IMR-90 (cell line): Measurements from ENCODE around the gene CLDN15. TPM values are rescaled to one million over a fixed set of nuclear protein-coding genes. Genes with fewer than 3 reads are reported as not detected.

ENCODE experiments used
- ATAC-seq: fragments of 200-7000 bp; cut with Tn5 transposase; 2 replicates; pipeline ENCODE4 v1.9.1; 2020; ENCODE audit warnings: low read depth, mild to moderate bottlenecking, moderate library complexity
- BruUV-seq: library from RNA; stranded (reverse); fragments of 400-500 nt; replicated peaks from 2 replicates; lab custom pipeline; 2021; lab: Mats Ljungman, UMichigan
- CTCF ChIA-PET: fragments of 300-600 bp; formaldehyde crosslinking; extraction: SDS; loops from one replicate; lab custom pipeline; 2021; ENCODE audit warnings: antibody characterized with exemption; lab: Yijun Ruan, JAX
- POLR2A ChIA-PET: fragments of 300-600 bp; sonication (Branson Sonifier 250); formaldehyde crosslinking; loops from one replicate; lab custom pipeline; 2022; ENCODE audit warnings: antibody characterized with exemption; ENCODE audit not compliant: unreplicated experiment; lab: Charles Lee
- DNase-seq: peaks from one replicate; pipeline ENCODE4 v3.0.0; 2013
- H2AFZ ChIP-seq: replicated peaks from 2 replicates; pipeline ENCODE3; 2013; ENCODE audit warnings: low read length, mild to moderate bottlenecking; ENCODE audit not compliant: poor library complexity
- H2AK5ac ChIP-seq: 2 replicates; pipeline ENCODE4 v1.6.1; 2013; ENCODE audit warnings: low read depth, low read length, inconsistent platforms
- H2AK9ac ChIP-seq: replicated peaks from 2 replicates; pipeline ENCODE3; 2013; ENCODE audit warnings: mild to moderate bottlenecking, low read depth, low read length, moderate library complexity; ENCODE audit not compliant: poor library complexity
- H2BK120ac ChIP-seq: 2 replicates; pipeline ENCODE4 v1.6.1; 2013; ENCODE audit warnings: low read depth, low read length, inconsistent platforms
- H2BK15ac ChIP-seq: 3 replicates; pipeline ENCODE4 v1.6.1; 2013; ENCODE audit warnings: low read depth, low read length, inconsistent platforms
- H2BK20ac ChIP-seq: 2 replicates; pipeline ENCODE4 v1.6.1; 2013; ENCODE audit warnings: low read depth, mild to moderate bottlenecking, inconsistent platforms, low read length, moderate library complexity
- H2BK5ac ChIP-seq: 2 replicates; pipeline ENCODE4 v1.6.1; 2013; ENCODE audit warnings: mild to moderate bottlenecking, low read depth, low read length, inconsistent platforms; ENCODE audit not compliant: poor library complexity, severe bottlenecking
- H3K14ac ChIP-seq: replicated peaks from 2 replicates; pipeline ENCODE4 v1.6.1; 2013; ENCODE audit warnings: low read depth, low read length, inconsistent platforms
- H3K18ac ChIP-seq: 2 replicates; pipeline ENCODE4 v1.6.1; 2013; ENCODE audit warnings: low read depth, low read length, control low read depth
- H3K23ac ChIP-seq: 2 replicates; pipeline ENCODE4 v1.6.1; 2013; ENCODE audit warnings: low read depth, low read length, inconsistent platforms
- H3K27ac ChIP-seq: 2 replicates; pipeline ENCODE4 v1.5.1; 2013; ENCODE audit warnings: mild to moderate bottlenecking, control low read depth, low read length; ENCODE audit not compliant: insufficient read depth
- H3K27me3 ChIP-seq: 2 replicates; pipeline ENCODE4 v1.6.1; 2013; ENCODE audit warnings: low read length; ENCODE audit not compliant: control insufficient read depth, insufficient read depth
- H3K36me3 ChIP-seq: 2 replicates; pipeline ENCODE4 v1.6.1; 2013; ENCODE audit warnings: low read length, mixed read lengths; ENCODE audit not compliant: control insufficient read depth, insufficient read depth
- H3K4ac ChIP-seq: 2 replicates; pipeline ENCODE4 v1.6.1; 2013; ENCODE audit warnings: low read depth, low read length, inconsistent platforms
- H3K4me1 ChIP-seq: 2 replicates; pipeline ENCODE4 v1.6.1; 2013; ENCODE audit warnings: low read length, mixed read lengths; ENCODE audit not compliant: control insufficient read depth, insufficient read depth
- H3K4me2 ChIP-seq: 2 replicates; pipeline ENCODE4 v1.6.1; 2013; ENCODE audit warnings: low read depth, mild to moderate bottlenecking, control low read depth, low read length, moderate library complexity
- H3K4me3 ChIP-seq: 2 replicates; pipeline ENCODE4 v1.5.1; 2013; ENCODE audit warnings: low read depth, mild to moderate bottlenecking, control low read depth, low read length, moderate library complexity; ENCODE audit not compliant: insufficient read depth
- H3K56ac ChIP-seq: 2 replicates; pipeline ENCODE4 v1.6.1; 2013; ENCODE audit warnings: low read length, inconsistent platforms; ENCODE audit not compliant: insufficient read depth; ENCODE audit errors: extremely low read depth
- H3K79me1 ChIP-seq, 2 experiments: 2 replicates each; pipeline ENCODE4 v1.6.1; 2013; ENCODE audit warnings: low read length in 2 of 2, inconsistent platforms in 1 of 2, low read depth in 1 of 2
- H3K9ac ChIP-seq: 2 replicates; pipeline ENCODE4 v1.6.1; 2013; ENCODE audit warnings: low read depth, low read length, control low read depth
- H3K9me1 ChIP-seq: 2 replicates; pipeline ENCODE4 v1.6.1; 2013; ENCODE audit warnings: low read length, inconsistent platforms; ENCODE audit not compliant: insufficient read depth
- H3K9me3 ChIP-seq: 2 replicates; pipeline ENCODE4 v1.6.1; 2013; ENCODE audit warnings: low read length; ENCODE audit not compliant: control insufficient read depth, insufficient read depth
- H4K20me1 ChIP-seq: 2 replicates; pipeline ENCODE4 v1.6.1; 2013; ENCODE audit warnings: low read length, inconsistent platforms; ENCODE audit not compliant: insufficient read depth
- H4K5ac ChIP-seq: 2 replicates; pipeline ENCODE4 v1.6.1; 2013; ENCODE audit warnings: mild to moderate bottlenecking, low read depth, low read length, control low read depth
- H4K8ac ChIP-seq, 2 experiments: 2 replicates each; pipeline ENCODE4 v1.6.1; 2013; ENCODE audit warnings: low read depth in 2 of 2, low read length in 2 of 2, control low read depth in 1 of 2, inconsistent platforms in 1 of 2
- H4K91ac ChIP-seq: 2 replicates; pipeline ENCODE4 v1.6.1; 2013; ENCODE audit warnings: low read depth, low read length, inconsistent platforms; ENCODE audit not compliant: insufficient read depth
- BHLHE40 ChIP-seq: fragments of 150-350 bp; IDR thresholded peaks from 2 replicates; pipeline ENCODE4 v1.6.1; 2016; ENCODE audit warnings: mild to moderate bottlenecking, low read depth, low read length
- CEBPB ChIP-seq: IDR thresholded peaks from 2 replicates; pipeline ENCODE4 v1.6.1; 2012; ENCODE audit warnings: low read depth, low read length, improper control_type of control experiment
- CHD1 ChIP-seq: IDR thresholded peaks from 2 replicates; pipeline ENCODE4 v1.6.1; 2012; ENCODE audit warnings: low read depth, low read length, improper control_type of control experiment
- CTCF ChIP-seq: conservative IDR thresholded peaks from 2 replicates; pipeline ENCODE4 v1.5.1; 2012; ENCODE audit warnings: mild to moderate bottlenecking, low read depth, low read length, improper control_type of control experiment
- ELK1 ChIP-seq: fragments of 150-350 bp; IDR thresholded peaks from 2 replicates; pipeline ENCODE4 v1.6.1; 2016; ENCODE audit warnings: low read depth, mild to moderate bottlenecking, low read length, moderate library complexity, borderline replicate concordance
- FOS ChIP-seq: fragments of 150-350 bp; IDR thresholded peaks from 2 replicates; pipeline ENCODE4 v1.6.1; 2016; ENCODE audit warnings: low read depth, low read length
- MAFK ChIP-seq: IDR thresholded peaks from 2 replicates; pipeline ENCODE4 v1.6.1; 2012; ENCODE audit warnings: low read depth, low read length, improper control_type of control experiment
- MAZ ChIP-seq: IDR thresholded peaks from 2 replicates; pipeline ENCODE4 v1.6.1; 2012; ENCODE audit warnings: low read depth, mild to moderate bottlenecking, low read length, improper control_type of control experiment, moderate library complexity, borderline replicate concordance
- MXI1 ChIP-seq: IDR thresholded peaks from 2 replicates; pipeline ENCODE4 v1.6.1; 2012; ENCODE audit warnings: low read depth, mild to moderate bottlenecking, low read length, moderate library complexity, borderline replicate concordance
- NFE2L2 ChIP-seq: fragments of 150-350 bp; IDR thresholded peaks from 2 replicates; pipeline ENCODE4 v1.6.1; 2016; ENCODE audit warnings: low read depth, mild to moderate bottlenecking, low read length
- POLR2A ChIP-seq: IDR thresholded peaks from 2 replicates; pipeline ENCODE4 v1.6.1; 2012; ENCODE audit warnings: mild to moderate bottlenecking, low read depth, low read length
- RAD21 ChIP-seq: IDR thresholded peaks from 2 replicates; pipeline ENCODE4 v1.6.1; 2012; ENCODE audit warnings: low read length, improper control_type of control experiment
- RCOR1 ChIP-seq: IDR thresholded peaks from 2 replicates; pipeline ENCODE4 v1.6.1; 2012; ENCODE audit warnings: mild to moderate bottlenecking, low read length, improper control_type of control experiment; ENCODE audit not compliant: insufficient replicate concordance
- RFX5 ChIP-seq: IDR thresholded peaks from 2 replicates; pipeline ENCODE4 v1.8.0; 2012; ENCODE audit warnings: low read depth, mild to moderate bottlenecking, low read length, moderate library complexity
- SMC3 ChIP-seq: fragments of 150-350 bp; IDR thresholded peaks from 2 replicates; pipeline ENCODE4 v1.6.1; 2016; ENCODE audit warnings: low read depth, mild to moderate bottlenecking, antibody characterized with exemption, low read length, moderate library complexity
- USF2 ChIP-seq: fragments of 150-350 bp; IDR thresholded peaks from 2 replicates; pipeline ENCODE4 v1.6.1; 2017; ENCODE audit warnings: mild to moderate bottlenecking, antibody characterized with exemption, low read length, low read depth
- WGBS, 2 experiments: methylation state at CpG; one replicate each; pipeline versions ENCODE4 v1.1.5 to v1.1.7; 2013; ENCODE audit warnings: missing lambda C conversion rate in 2 of 2; ENCODE audit not compliant: insufficient read length in 1 of 2; ENCODE audit errors: extremely low coverage in 2 of 2; 5-methylcytosine and 5-hydroxymethylcytosine counted together
- dilution Hi-C: fragments of 300-500 bp; cut with HindIII; formaldehyde crosslinking; loops from one replicate; pipeline ENCODE4 v1.14.3; 2018; ENCODE audit warnings: low sequenced_read_pairs; ENCODE audit not compliant: unreplicated experiment
- in situ Hi-C: fragments of 300-500 bp; cut with MboI; formaldehyde crosslinking; loops from 3 replicates; pipeline ENCODE4 v1.14.3; 2019; ENCODE audit warnings: low sequenced_read_pairs, inconsistent platforms, mixed read lengths
- intact Hi-C: fragments of 100-400 bp; cut with micrococcal nuclease; formaldehyde crosslinking; loops from 2 replicates; pipeline ENCODE4 v1.10.0; 2022
- polyA plus RNA-seq, 3 experiments: library from polyadenylated mRNA; depleted of rRNA; stranded (reverse); fragments of >200 nt; gene quantifications; 2 replicates each; pipeline ENCODE4 v1.2.3, GENCODE V29; 2012; ENCODE audit warnings: low replicate concordance in 1 of 3
- total RNA-seq: library from RNA; depleted of rRNA; stranded (reverse); fragments of >200 nt; gene quantifications from 2 replicates; pipeline ENCODE4 v1.2.3, GENCODE V29; 2012

Gene CLDN15
- total and polyA plus RNA-seq, 2 of the 4 experiments (the other 2 are of a cell fraction) = 0.72 to 5.4 TPM

DNA sequence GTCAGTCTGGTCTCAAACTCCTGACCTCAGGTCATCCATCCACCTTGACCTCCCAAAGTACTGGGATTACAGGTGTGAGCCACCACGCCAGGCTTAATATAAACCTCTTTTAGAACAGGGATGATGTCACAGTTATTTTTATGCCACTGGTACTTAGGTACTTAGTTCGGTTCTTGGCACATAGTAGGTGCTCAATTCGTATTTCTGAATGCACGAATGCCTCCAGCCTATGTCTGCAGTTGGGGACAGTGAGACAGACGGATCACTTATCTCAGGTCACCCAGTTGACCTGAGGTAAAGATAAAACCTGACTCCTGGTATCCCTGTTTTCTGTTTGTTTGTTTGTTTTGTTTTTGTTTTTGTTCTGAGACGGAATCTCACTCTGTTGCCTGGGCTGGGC is 51.4 kb downstream of the CLDN15 start:
- Histone ChIP-seq H4K5ac (no peak overlapping the region), H3K4me1 (no peaks in the 10 kb centered on the region), H2AFZ (no peak overlapping the region), H2BK20ac (no peak overlapping the region), H2BK120ac (no peak overlapping the region), H2BK5ac (no peak overlapping the region), H2BK15ac (no peak overlapping the region), H3K9ac (no peak overlapping the region), H3K18ac (no peak overlapping the region), H3K36me3 (no peaks in the 10 kb centered on the region), H3K79me1 (no peaks in the 10 kb centered on the region), H3K27ac (no peak overlapping the region), H3K14ac (no peak overlapping the region), H2AK9ac (no peak overlapping the region), H4K20me1 (no peaks in the 10 kb centered on the region), H4K8ac (no peak overlapping the region), H3K9me3 (no peaks in the 10 kb centered on the region), H3K23ac (no peak overlapping the region), H2AK5ac (no peak overlapping the region), H3K4me2 (no peak overlapping the region), H3K56ac (no peak overlapping the region), H3K9me1 (peaks cover 7% of the 10 kb centered on the region; the same call in 1 of the 2 replicates), H3K4ac (no peak overlapping the region), H3K4me3 (no peak overlapping the region), H3K27me3 (peaks cover 6% of the 10 kb centered on the region; the same call in 1 of the 2 replicates), H4K91ac (no peak overlapping the region)
- ChIA-PET CTCF (interaction anchor here (0.6 kb wide), 2 partner anchors 72 to 75 kb away, joined by 3 to 6 read pairs; no protein-coding TSS in a partner anchor), POLR2A (no interaction called here)
- ATAC-seq (no peak), DNase-seq (no peak)
- 20% methylated on average over 1 of the region's 6 CpGs; no CpG with 5 or more reads in 1 of the 2 experiments for WGBS, 2 experiments
- TF ChIP-seq ELK1 (no peak), FOS (no peak), MAFK (no peak), CEBPB (no peak), RAD21 (no peak), MXI1 (no peak), USF2 (no peak), RCOR1 (no peak), CTCF (no peak), SMC3 (no peak), BHLHE40 (no peak), MAZ (no peak), RFX5 (no peak), POLR2A (no peak), NFE2L2 (no peak), CHD1 (no peak)
- in situ Hi-C loops (loop anchor here (5.0 kb wide), 1 partner anchor 39 kb away; no protein-coding TSS in a partner anchor), dilution Hi-C loops (no loop called here), intact Hi-C loops (no loop called here)
- no TSS peak for BruUV-seq
